Neural progenitor cell (in vitro differentiated cells): ENCODE measurements around the gene CCDC88B. TPM values are rescaled to one million over a fixed set of nuclear protein-coding genes. Genes with fewer than 3 reads are reported as not detected.

Source experiments
- DNase-seq: peaks from one replicate; pipeline ENCODE4 v3.0.0-alpha.2; 2016; ENCODE audit warnings: low spot score
- H2AFZ ChIP-seq: fragments of 200-600 bp; sonication (generic); replicated peaks from 2 replicates; pipeline ENCODE4 v1.6.1; 2016; ENCODE audit warnings: antibody characterized with exemption
- H3F3A ChIP-seq: fragments of 200-600 bp; sonication (generic); 2 replicates; pipeline ENCODE4 v1.6.1; 2016; ENCODE audit warnings: antibody characterized with exemption, low read depth
- H3K27ac ChIP-seq: fragments of 200-600 bp; sonication (generic); 2 replicates; pipeline ENCODE4 v1.5.1; 2016; ENCODE audit warnings: mild to moderate bottlenecking
- H3K27me3 ChIP-seq: fragments of 200-600 bp; sonication (generic); 2 replicates; pipeline ENCODE4 v1.6.1; 2016; ENCODE audit warnings: mild to moderate bottlenecking, moderate library complexity
- H3K36me3 ChIP-seq: fragments of 200-600 bp; sonication (generic); 2 replicates; pipeline ENCODE4 v1.5.1; 2016
- H3K4me1 ChIP-seq: fragments of 200-600 bp; sonication (generic); 2 replicates; pipeline ENCODE4 v1.6.1; 2016; ENCODE audit warnings: mixed run types
- H3K4me2 ChIP-seq: fragments of 200-600 bp; sonication (generic); 2 replicates; pipeline ENCODE4 v1.6.1; 2016
- H3K4me3 ChIP-seq: fragments of 200-600 bp; sonication (generic); 2 replicates; pipeline ENCODE4 v1.5.1; 2016
- H3K79me2 ChIP-seq: fragments of 200-600 bp; sonication (generic); 2 replicates; pipeline ENCODE4 v1.6.1; 2016; ENCODE audit warnings: low read depth
- H3K9ac ChIP-seq: fragments of 200-600 bp; sonication (generic); 2 replicates; pipeline ENCODE4 v1.6.1; 2016
- H3K9me3 ChIP-seq: fragments of 200-600 bp; sonication (generic); 2 replicates; pipeline ENCODE4 v1.5.1; 2016; ENCODE audit warnings: low read depth
- H4K20me1 ChIP-seq: fragments of 200-600 bp; sonication (generic); 2 replicates; pipeline ENCODE4 v1.6.1; 2016; ENCODE audit warnings: low read depth
- H3K27ac Mint-ChIP-seq: 3 replicates; pipeline ENCODE4 v1.8.0; 2021; ENCODE audit warnings: mixed read lengths
- H3K27me3 Mint-ChIP-seq: 2 replicates; pipeline ENCODE4 v1.8.0; 2022; ENCODE audit warnings: low read depth, mild to moderate bottlenecking, inconsistent platforms, moderate library complexity, mixed read lengths; ENCODE audit not compliant: insufficient read depth
- H3K36me3 Mint-ChIP-seq: 3 replicates; pipeline ENCODE4 v1.8.0; 2021; ENCODE audit warnings: mixed read lengths
- H3K4me1 Mint-ChIP-seq: 3 replicates; pipeline ENCODE4 v1.8.0; 2021; ENCODE audit warnings: mixed read lengths
- H3K4me3 Mint-ChIP-seq: 3 replicates; pipeline ENCODE4 v1.8.0; 2021; ENCODE audit warnings: mild to moderate bottlenecking, moderate library complexity, mixed read lengths
- H3K9me3 Mint-ChIP-seq: 3 replicates; pipeline ENCODE4 v1.8.0; 2020; ENCODE audit warnings: mixed read lengths
- EZH2 ChIP-seq: fragments of 200-600 bp; sonication (generic); IDR thresholded peaks from 2 replicates; pipeline ENCODE4 v1.6.1; 2017; ENCODE audit warnings: antibody characterized with exemption, mild to moderate bottlenecking, moderate library complexity
- EZH2phosphoT487 ChIP-seq: fragments of 200-600 bp; sonication (generic); IDR thresholded peaks from 2 replicates; pipeline ENCODE4 v1.6.1; 2017; ENCODE audit warnings: antibody characterized with exemption
- total RNA-seq: library from RNA; depleted of rRNA; stranded (reverse); fragments of >200 nt; gene quantifications from 2 replicates; pipeline ENCODE4 v1.2.3, GENCODE V29; 2015; ENCODE audit warnings: low replicate concordance
- TF ChIP-seq, protein P1 (sequence below): fragments of 200-600 bp; sonication (generic); IDR thresholded peaks from 2 replicates; pipeline ENCODE4 v1.5.1; 2017; ENCODE audit warnings: antibody characterized with exemption, mild to moderate bottlenecking

Gene CCDC88B
- total RNA-seq, 1 donor from 2014 or later: 0.62 TPM

DNA sequence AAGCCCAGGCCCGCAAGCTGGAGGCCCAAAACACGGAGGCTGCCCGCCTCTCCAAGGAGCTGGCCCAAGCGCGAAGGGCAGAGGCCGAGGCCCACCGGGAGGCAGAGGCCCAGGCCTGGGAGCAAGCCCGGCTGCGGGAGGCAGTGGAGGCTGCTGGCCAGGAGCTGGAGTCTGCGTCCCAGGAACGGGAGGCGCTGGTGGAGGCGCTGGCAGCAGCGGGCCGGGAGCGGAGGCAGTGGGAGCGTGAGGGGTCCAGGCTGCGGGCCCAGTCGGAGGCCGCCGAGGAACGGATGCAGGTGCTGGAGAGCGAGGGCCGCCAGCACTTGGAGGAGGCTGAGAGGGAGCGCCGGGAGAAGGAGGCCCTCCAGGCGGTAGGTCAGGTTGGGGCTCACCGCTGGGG is 4.8 kb downstream of the CCDC88B start:
- no peak for TF ChIP-seq EZH2phosphoT487
- TF ChIP-seq EZH2: no peak
- TF ChIP-seq, protein P1, sequence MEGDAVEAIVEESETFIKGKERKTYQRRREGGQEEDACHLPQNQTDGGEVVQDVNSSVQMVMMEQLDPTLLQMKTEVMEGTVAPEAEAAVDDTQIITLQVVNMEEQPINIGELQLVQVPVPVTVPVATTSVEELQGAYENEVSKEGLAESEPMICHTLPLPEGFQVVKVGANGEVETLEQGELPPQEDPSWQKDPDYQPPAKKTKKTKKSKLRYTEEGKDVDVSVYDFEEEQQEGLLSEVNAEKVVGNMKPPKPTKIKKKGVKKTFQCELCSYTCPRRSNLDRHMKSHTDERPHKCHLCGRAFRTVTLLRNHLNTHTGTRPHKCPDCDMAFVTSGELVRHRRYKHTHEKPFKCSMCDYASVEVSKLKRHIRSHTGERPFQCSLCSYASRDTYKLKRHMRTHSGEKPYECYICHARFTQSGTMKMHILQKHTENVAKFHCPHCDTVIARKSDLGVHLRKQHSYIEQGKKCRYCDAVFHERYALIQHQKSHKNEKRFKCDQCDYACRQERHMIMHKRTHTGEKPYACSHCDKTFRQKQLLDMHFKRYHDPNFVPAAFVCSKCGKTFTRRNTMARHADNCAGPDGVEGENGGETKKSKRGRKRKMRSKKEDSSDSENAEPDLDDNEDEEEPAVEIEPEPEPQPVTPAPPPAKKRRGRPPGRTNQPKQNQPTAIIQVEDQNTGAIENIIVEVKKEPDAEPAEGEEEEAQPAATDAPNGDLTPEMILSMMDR: no peak
- peaks cover 10% of the 10 kb centered on the region for H3K27me3 Mint-ChIP-seq

DNA sequence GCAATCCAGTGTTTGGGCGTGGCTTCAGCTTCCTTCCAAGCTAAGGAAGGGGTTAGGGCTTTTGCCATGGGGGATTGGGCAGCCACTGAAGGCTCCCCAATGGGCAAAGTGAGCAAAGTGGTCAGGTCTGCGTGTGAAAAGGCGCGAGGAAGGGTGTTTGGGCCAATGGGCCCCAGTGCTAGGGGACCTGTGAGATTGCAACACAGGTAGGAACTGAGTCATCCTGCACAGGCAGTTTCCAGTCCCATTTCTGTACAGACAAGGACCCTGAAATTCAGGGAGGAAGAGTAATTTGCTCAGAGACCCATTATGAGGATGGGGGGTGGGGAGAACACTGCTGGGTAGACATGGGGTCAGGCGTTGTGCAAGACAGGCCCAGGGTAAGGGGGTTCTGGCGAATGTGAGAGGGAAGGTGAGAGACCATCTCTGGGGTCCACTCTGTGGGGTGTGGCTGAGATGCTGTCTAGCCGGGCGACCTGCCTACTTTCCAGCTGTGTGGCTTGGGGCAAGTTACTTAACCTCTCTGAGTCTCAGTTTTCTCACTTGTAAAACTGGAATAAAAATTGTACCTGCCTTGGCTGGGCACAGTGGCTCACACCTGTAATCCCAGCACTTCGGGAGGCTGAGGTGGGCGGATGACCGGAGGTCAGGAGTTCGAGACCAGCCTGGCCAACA is 7.3 kb downstream of the CCDC88B start:
- H2AFZ ChIP-seq: no peak overlapping the region
- H3K4me3 ChIP-seq: no peak overlapping the region
- Mint-ChIP-seq H3K27ac (peak overlapping the region; percentile 8), H3K4me3 (peak overlapping the region; percentile 22), H3K9me3 (no peaks in the 10 kb centered on the region), H3K4me1 (peaks cover 25% of the 10 kb centered on the region), H3K27me3 (peaks cover 4% of the 10 kb centered on the region), H3K36me3 (no peaks in the 10 kb centered on the region)
- H3K4me2 ChIP-seq: no peak overlapping the region
- TF ChIP-seq EZH2phosphoT487: no peak
- no peak for TF ChIP-seq EZH2
- TF ChIP-seq, protein P1: no peak
- no peak for DNase-seq
- H4K20me1 ChIP-seq: no peaks in the 10 kb centered on the region
- H3K27me3 ChIP-seq: no peaks in the 10 kb centered on the region
- peaks cover 6% of the 10 kb centered on the region for H3F3A ChIP-seq
- no peaks in the 10 kb centered on the region for H3K79me2 ChIP-seq
- H3K9ac ChIP-seq: no peak overlapping the region
- peaks cover 12% of the 10 kb centered on the region for H3K4me1 ChIP-seq
- H3K9me3 ChIP-seq: no peaks in the 10 kb centered on the region
- no peak overlapping the region for H3K27ac ChIP-seq
- H3K36me3 ChIP-seq: no peaks in the 10 kb centered on the region

More for the DNA sequence above, 4.8 kb downstream of the CCDC88B start:
- Histone ChIP-seq H3K79me2 (no peaks in the 10 kb centered on the region), H3K4me2 (no peak overlapping the region), H3K4me3 (no peak overlapping the region), H3K27ac (no peak overlapping the region), H3F3A (peaks cover 17% of the 10 kb centered on the region), H4K20me1 (no peaks in the 10 kb centered on the region), H2AFZ (no peak overlapping the region), H3K9me3 (no peaks in the 10 kb centered on the region), H3K9ac (no peak overlapping the region), H3K4me1 (peaks cover 24% of the 10 kb centered on the region), H3K27me3 (peaks cover 22% of the 10 kb centered on the region), H3K36me3 (no peaks in the 10 kb centered on the region)
- Mint-ChIP-seq H3K4me1 (peaks cover 24% of the 10 kb centered on the region), H3K4me3 (no peak overlapping the region), H3K36me3 (no peaks in the 10 kb centered on the region), H3K27ac (no peak overlapping the region), H3K9me3 (no peaks in the 10 kb centered on the region)
- DNase-seq: no peak

DNA sequence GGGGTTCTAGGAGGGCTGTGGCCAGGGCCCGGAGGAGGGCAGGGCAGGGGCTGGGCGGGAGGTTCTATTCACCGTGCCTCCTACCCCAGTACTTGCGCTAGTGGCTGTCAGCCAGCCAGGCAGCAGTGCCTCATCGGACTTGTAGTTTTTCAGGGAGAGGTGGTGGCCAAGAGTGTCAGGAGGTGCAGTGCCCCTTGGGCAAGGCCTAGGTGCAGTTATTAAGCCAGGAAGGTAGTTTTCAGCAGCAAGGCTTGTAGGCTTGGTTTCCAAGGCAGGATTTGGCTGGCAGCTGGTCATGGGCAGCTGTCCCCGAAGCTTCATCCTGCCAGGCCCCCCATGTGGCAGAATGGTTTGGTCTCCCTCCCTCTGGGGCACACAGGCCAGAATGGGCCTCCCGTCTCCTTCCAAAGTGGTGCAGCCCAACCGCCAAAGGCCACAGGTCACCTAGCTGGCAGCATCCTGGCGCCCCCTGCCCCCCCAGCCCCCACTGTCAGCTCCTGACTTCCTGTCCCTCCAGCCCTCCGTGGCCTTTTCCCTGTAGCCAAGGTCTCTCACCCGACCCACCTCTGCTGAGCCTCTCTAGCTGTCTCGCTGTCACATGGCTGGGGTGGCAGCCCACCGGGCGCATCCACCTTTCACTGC is 8.5 kb downstream of the CCDC88B start:
- H3K36me3 ChIP-seq: no peaks in the 10 kb centered on the region
- no peak overlapping the region for H3K27ac ChIP-seq
- Mint-ChIP-seq H3K27ac (no peak overlapping the region), H3K27me3 (peaks cover 4% of the 10 kb centered on the region), H3K4me1 (peaks cover 25% of the 10 kb centered on the region), H3K36me3 (no peaks in the 10 kb centered on the region), H3K9me3 (no peaks in the 10 kb centered on the region), H3K4me3 (no peak overlapping the region)
- no peak overlapping the region for H3K9ac ChIP-seq
- H3K4me3 ChIP-seq: no peak overlapping the region
- no peak overlapping the region for H2AFZ ChIP-seq
- no peaks in the 10 kb centered on the region for H3K9me3 ChIP-seq
- H3K27me3 ChIP-seq: no peaks in the 10 kb centered on the region
- H3F3A ChIP-seq: peaks cover 3% of the 10 kb centered on the region
- DNase-seq: peak; percentile 40
- peaks cover 7% of the 10 kb centered on the region for H3K4me1 ChIP-seq
- no peaks in the 10 kb centered on the region for H3K79me2 ChIP-seq
- H4K20me1 ChIP-seq: no peaks in the 10 kb centered on the region
- no peak overlapping the region for H3K4me2 ChIP-seq
- TF ChIP-seq EZH2phosphoT487: no peak
- TF ChIP-seq EZH2: no peak
- TF ChIP-seq, protein P1: no peak
